ENCODE measurements around the gene LINGO3. TPM values are rescaled to one million over a fixed set of nuclear protein-coding genes. Genes with fewer than 3 reads are reported as not detected.

Gene LINGO3
- total and polyA plus RNA-seq, 2 donors (not counting 3 experiments of a cell fraction or from before 2014, with no cell fraction given): not detected

GRCh38 chr19:2336528-2337328 lies 28.8 kb upstream of the LINGO3 start:
- Histone ChIP-seq H3K27ac (ENCODE audit: insufficient read depth, low read depth, low read length) (no peak overlapping the region), H3K9ac (replicated peaks; ENCODE audit: extremely low read depth, insufficient read depth, low read length) (no peak overlapping the region), H3K4me3 (replicated peaks in 1 of 3; ENCODE audit: insufficient read depth in 1 of 3, low read depth in 1 of 3, low read length in 3 of 3) (no peak overlapping the region), H3K79me2 (ENCODE audit: control insufficient read depth, insufficient read depth, low read length) (peaks cover 10% of the 10 kb centered on the region), H3K9me3 (replicated peaks; ENCODE audit: control insufficient read depth, insufficient read depth, low read length) (no peaks in the 10 kb centered on the region), H3K36me3 (ENCODE audit: control insufficient read depth in 2 of 2, extremely low read depth in 1 of 2, insufficient read depth in 2 of 2, low read length in 2 of 2) (no peaks in the 10 kb centered on the region), H3K4me2 (ENCODE audit: insufficient read depth, low read length) (no peak overlapping the region), H3K9me1 (replicated peaks; ENCODE audit: control insufficient read depth, extremely low read depth, insufficient read depth, low read length) (no peaks in the 10 kb centered on the region), H3K4me1 (ENCODE audit: control insufficient read depth, extremely low read depth, insufficient read depth, low read length) (no peaks in the 10 kb centered on the region), H4K20me1 (replicated peaks; ENCODE audit: control insufficient read depth, extremely low read depth, insufficient read depth, low read length) (no peaks in the 10 kb centered on the region), H3K27me3 (ENCODE audit: control insufficient read depth in 2 of 2, insufficient read depth in 2 of 2, low read length in 2 of 2) (no peaks in the 10 kb centered on the region), H2AFZ (ENCODE audit: low read depth, low read length) (no peak overlapping the region)
- intact Hi-C loops (cut with micrococcal nuclease): no loop called here
- no TSS peak for BruUV-seq (replicated peaks)
- FAIRE-seq (no peak), DNase-seq (ENCODE audit: low read depth, low spot score) (no peak)
- dilution Hi-C loops (cut with MboI; ENCODE audit: extremely low pct_ligation_motif_present, low sequenced_read_pairs): no loop called here
- POLR2A ChIA-PET: no interaction called here
- no peak for TF ChIP-seq JUN (IDR thresholded peaks at IDR 0.05; ENCODE audit: borderline replicate concordance, insufficient read depth, insufficient read length, low read depth)
- TF ChIP-seq FOS (IDR thresholded peaks at IDR 0.05; ENCODE audit: borderline replicate concordance, insufficient read depth, low read length): no peak
- no peak for TF ChIP-seq POLR2AphosphoS5 (IDR thresholded peaks at IDR 0.05; ENCODE audit: insufficient read depth, low read depth, low read length)
- TF ChIP-seq POLR2A (IDR thresholded peaks at IDR 0.05; ENCODE audit: low read depth, low read length): no peak
- CTCF ChIA-PET: no interaction called here

- no TSS peak for BruUV-seq (replicated peaks)
- Histone ChIP-seq H3K79me2 (ENCODE audit: control insufficient read depth, insufficient read depth, low read length) (peaks cover 14% of the 10 kb centered on the region), H3K27me3 (ENCODE audit: control insufficient read depth in 2 of 2, insufficient read depth in 2 of 2, low read length in 2 of 2) (no peaks in the 10 kb centered on the region), H3K4me3 (replicated peaks in 1 of 3; ENCODE audit: insufficient read depth in 1 of 3, low read depth in 1 of 3, low read length in 3 of 3) (no peak overlapping the region), H3K9me3 (replicated peaks; ENCODE audit: control insufficient read depth, insufficient read depth, low read length) (no peaks in the 10 kb centered on the region), H3K27ac (ENCODE audit: insufficient read depth, low read depth, low read length) (no peak overlapping the region), H3K4me1 (ENCODE audit: control insufficient read depth, extremely low read depth, insufficient read depth, low read length) (no peaks in the 10 kb centered on the region), H3K36me3 (ENCODE audit: control insufficient read depth in 2 of 2, extremely low read depth in 1 of 2, insufficient read depth in 2 of 2, low read length in 2 of 2) (no peaks in the 10 kb centered on the region), H4K20me1 (replicated peaks; ENCODE audit: control insufficient read depth, extremely low read depth, insufficient read depth, low read length) (no peaks in the 10 kb centered on the region), H2AFZ (ENCODE audit: low read depth, low read length) (no peak overlapping the region), H3K9ac (replicated peaks; ENCODE audit: extremely low read depth, insufficient read depth, low read length) (no peak overlapping the region), H3K4me2 (ENCODE audit: insufficient read depth, low read length) (no peak overlapping the region), H3K9me1 (replicated peaks; ENCODE audit: control insufficient read depth, extremely low read depth, insufficient read depth, low read length) (no peaks in the 10 kb centered on the region)
- ChIA-PET POLR2A (no interaction called here), CTCF (no interaction called here)
- intact Hi-C loops (cut with micrococcal nuclease): no loop called here
- TF ChIP-seq FOS (IDR thresholded peaks at IDR 0.05; ENCODE audit: borderline replicate concordance, insufficient read depth, low read length): no peak
- no peak for TF ChIP-seq GATA2 (IDR thresholded peaks at IDR 0.05; ENCODE audit: insufficient read depth, insufficient read length, low read depth, low read length)
- no peak for FAIRE-seq
- dilution Hi-C loops (cut with MboI; ENCODE audit: extremely low pct_ligation_motif_present, low sequenced_read_pairs): no loop called here
- no peak for DNase-seq (ENCODE audit: low read depth, low spot score)
These were observed 27.9 kb upstream of the LINGO3 start for GRCh38 chr19:2335848-2336247.

Measured in endothelial cell of umbilical vein (primary cell).